Mesenchymal stem cell (in vitro differentiated cells and primary cell): ENCODE data around the gene FADS2.
"Not testable (repeated sequence)": the region's sequence is repeated elsewhere in the genome, so short reads cannot be mapped to it uniquely, and the experiment has no call there.

Experiments
- DNase-seq: peaks from one replicate; pipeline ENCODE4 v3.0.0-alpha.2; 2013
- H2AFZ ChIP-seq: one replicate; pipeline ENCODE4 v1.6.1; 2013; ENCODE audit warnings: low read depth, mild to moderate bottlenecking, control low read depth, inconsistent platforms, low read length, moderate library complexity
- H2AK5ac ChIP-seq: 2 replicates; pipeline ENCODE4 v1.6.1; 2013; ENCODE audit warnings: low read length, moderate library complexity, mild to moderate bottlenecking, inconsistent platforms; ENCODE audit not compliant: severe bottlenecking
- H2BK120ac ChIP-seq: one replicate; pipeline ENCODE4 v1.6.1; 2013; ENCODE audit warnings: low read depth, mild to moderate bottlenecking, inconsistent platforms, low read length, moderate library complexity
- H2BK12ac ChIP-seq, 2 experiments: one replicate each; pipeline ENCODE4 v1.6.1; 2013; ENCODE audit warnings: inconsistent platforms in 2 of 2, low read length in 2 of 2, mild to moderate bottlenecking in 2 of 2, moderate library complexity in 2 of 2, control low read depth in 1 of 2
- H2BK15ac ChIP-seq: one replicate; pipeline ENCODE4 v1.6.1; 2013; ENCODE audit warnings: mild to moderate bottlenecking, low read depth, inconsistent platforms; ENCODE audit not compliant: poor library complexity, severe bottlenecking
- H2BK5ac ChIP-seq: 2 replicates; pipeline ENCODE4 v1.6.1; 2013; ENCODE audit warnings: low read depth, mild to moderate bottlenecking, low read length, control low read depth, inconsistent platforms; ENCODE audit not compliant: poor library complexity, severe bottlenecking
- H3K14ac ChIP-seq, 2 experiments: one replicate each; pipeline ENCODE4 v1.6.1; 2013; ENCODE audit warnings: inconsistent platforms in 2 of 2, low read length in 2 of 2, control low read depth in 1 of 2, mild to moderate bottlenecking in 1 of 2, moderate library complexity in 1 of 2
- H3K18ac ChIP-seq, 2 experiments: one replicate each; pipeline ENCODE4 v1.6.1; 2013; ENCODE audit warnings: inconsistent platforms in 2 of 2, low read length in 2 of 2, control low read depth in 1 of 2, low read depth in 1 of 2, mild to moderate bottlenecking in 1 of 2
- H3K23ac ChIP-seq, 2 experiments: one replicate each; pipeline ENCODE4 v1.6.1; 2013; ENCODE audit warnings: inconsistent platforms in 2 of 2, low read length in 2 of 2, mild to moderate bottlenecking in 2 of 2, moderate library complexity in 2 of 2, control low read depth in 1 of 2
- H3K27ac ChIP-seq: 2 replicates; pipeline ENCODE4 v1.5.1; 2013; ENCODE audit warnings: mild to moderate bottlenecking, moderate library complexity, low read length, control low read depth, inconsistent platforms; ENCODE audit not compliant: poor library complexity, severe bottlenecking
- H3K27me3 ChIP-seq, 2 experiments: 2 replicates each; pipeline versions ENCODE4 v1.6.1 to v1.7.0; 2013; ENCODE audit warnings: low read length in 2 of 2, mild to moderate bottlenecking in 2 of 2, moderate library complexity in 2 of 2, control low read depth in 1 of 2, inconsistent platforms in 1 of 2; ENCODE audit not compliant: control insufficient read depth in 1 of 2, insufficient read depth in 1 of 2
- H3K36me3 ChIP-seq, 2 experiments: 2 replicates each; pipeline versions ENCODE4 v1.6.1 to v1.7.0; 2013; ENCODE audit warnings: low read length in 2 of 2, control low read depth in 1 of 2, inconsistent platforms in 1 of 2, low read depth in 1 of 2, mild to moderate bottlenecking in 1 of 2; ENCODE audit not compliant: insufficient read depth in 2 of 2, control insufficient read depth in 1 of 2
- H3K4ac ChIP-seq, 2 experiments: one replicate each; pipeline ENCODE4 v1.6.1; 2013; ENCODE audit warnings: inconsistent platforms in 2 of 2, low read length in 2 of 2, mild to moderate bottlenecking in 2 of 2, moderate library complexity in 2 of 2, control low read depth in 1 of 2, low read depth in 1 of 2
- H3K4me1 ChIP-seq: 2 replicates; pipeline ENCODE4 v1.6.1; 2013; ENCODE audit warnings: low read depth, low read length, control low read depth; ENCODE audit not compliant: control insufficient read depth, insufficient read depth
- H3K4me2 ChIP-seq: 2 replicates; pipeline ENCODE4 v1.6.1; 2013; ENCODE audit warnings: low read length, mild to moderate bottlenecking, inconsistent platforms; ENCODE audit not compliant: poor library complexity, severe bottlenecking
- H3K4me3 ChIP-seq, 2 experiments: 2 replicates each; pipeline versions ENCODE4 v1.5.1 to v1.7.0; 2013; ENCODE audit warnings: low read length in 2 of 2, mild to moderate bottlenecking in 2 of 2, control low read depth in 1 of 2, low read depth in 1 of 2; ENCODE audit not compliant: insufficient read depth in 1 of 2
- H3K79me1 ChIP-seq: replicated peaks from 2 replicates; pipeline ENCODE4 v1.6.1; 2013; ENCODE audit warnings: mild to moderate bottlenecking, control low read depth, low read length, inconsistent platforms; ENCODE audit not compliant: poor library complexity, severe bottlenecking
- H3K9ac ChIP-seq: 2 replicates; pipeline ENCODE4 v1.7.0; 2013; ENCODE audit warnings: mild to moderate bottlenecking, low read length, moderate library complexity
- H3K9me3 ChIP-seq: 2 replicates; pipeline ENCODE4 v1.7.0; 2013; ENCODE audit warnings: mild to moderate bottlenecking, low read length; ENCODE audit not compliant: control insufficient read depth
- H4K8ac ChIP-seq: one replicate; pipeline ENCODE4 v1.6.1; 2013; ENCODE audit warnings: inconsistent platforms, mild to moderate bottlenecking, low read length, moderate library complexity
- H4K91ac ChIP-seq: one replicate; pipeline ENCODE4 v1.6.1; 2013; ENCODE audit warnings: mild to moderate bottlenecking, low read length, inconsistent platforms
- WGBS: methylation state at CpG from one replicate; pipeline ENCODE4 v1.1.7; 2013; ENCODE audit warnings: mixed read lengths; 5-methylcytosine and 5-hydroxymethylcytosine counted together

Gene FADS2

GRCh38 chr11:61882267-61882666 is 54.2 kb downstream of the FADS2 start:
- H4K91ac ChIP-seq, H3K27me3 ChIP-seq, H3K4me3 ChIP-seq, H2AK5ac ChIP-seq, H2BK12ac ChIP-seq, H2BK5ac ChIP-seq, H3K14ac ChIP-seq, H3K27ac ChIP-seq, H3K4ac ChIP-seq, H3K18ac ChIP-seq, H3K4me1 ChIP-seq, H3K9me3 ChIP-seq, H4K8ac ChIP-seq, H2AFZ ChIP-seq, H2BK120ac ChIP-seq, H3K9ac ChIP-seq, H3K23ac ChIP-seq, H2BK15ac ChIP-seq, H3K4me2 ChIP-seq, DNase-seq: not testable (repeated sequence)
- peaks cover 11 to 56% of the 10 kb centered on the region in 2 experiments for H3K36me3 ChIP-seq
- WGBS = 86% methylated on average over 3 of the region's 3 CpGs
- peaks cover 37% of the 10 kb centered on the region for H3K79me1 ChIP-seq

GRCh38 chr11:61882879-61883278 is 54.8 kb downstream of the FADS2 start:
- no peak for DNase-seq
- Histone ChIP-seq H2AFZ (no peak overlapping the region), H2BK15ac (no peak overlapping the region), H3K79me1 (peaks cover 37% of the 10 kb centered on the region), H3K36me3 (peaks cover 11 to 50% of the 10 kb centered on the region in 2 experiments), H3K14ac (no peak overlapping the region), H3K4me3 (no peak overlapping the region), H3K9me3 (no peaks in the 10 kb centered on the region), H2BK120ac (no peak overlapping the region), H3K9ac (no peak overlapping the region), H2BK12ac (no peak overlapping the region), H4K8ac (no peak overlapping the region), H3K27ac (no peak overlapping the region), H2BK5ac (no peak overlapping the region), H3K27me3 (no peaks in the 10 kb centered on the region), H3K4me2 (no peak overlapping the region), H3K4me1 (peaks cover 8% of the 10 kb centered on the region), H4K91ac (no peak overlapping the region), H3K18ac (no peak overlapping the region), H2AK5ac (no peak overlapping the region), H3K23ac (no peak overlapping the region), H3K4ac (no peak overlapping the region)
- 73% methylated on average over 4 of the region's 6 CpGs for WGBS

- DNase-seq = no peak
- no peak overlapping the region for H2BK12ac ChIP-seq
- no peak overlapping the region for H4K8ac ChIP-seq
- peaks cover 9 to 46% of the 10 kb centered on the region in 2 experiments for H3K36me3 ChIP-seq
- no peak overlapping the region for H2AK5ac ChIP-seq
- H3K9ac ChIP-seq = no peak overlapping the region
- H4K91ac ChIP-seq = peak overlapping the region; percentile 43
- H3K4me3 ChIP-seq = no peak overlapping the region
- peaks cover 40% of the 10 kb centered on the region for H3K79me1 ChIP-seq
- no peaks in the 10 kb centered on the region for H3K9me3 ChIP-seq
- no peak overlapping the region for H2BK5ac ChIP-seq
- no peak overlapping the region for H2BK120ac ChIP-seq
- no peaks in the 10 kb centered on the region for H3K27me3 ChIP-seq
- 93% methylated on average over 10 of the region's 10 CpGs for whole genome bisulfite sequencing
- no peak overlapping the region for H3K14ac ChIP-seq
- no peak overlapping the region for H3K4ac ChIP-seq
- no peak overlapping the region for H2AFZ ChIP-seq
- no peak overlapping the region for H3K18ac ChIP-seq
- peaks cover 12% of the 10 kb centered on the region for H3K4me1 ChIP-seq
- no peak overlapping the region for H3K4me2 ChIP-seq
- H2BK15ac ChIP-seq = no peak overlapping the region
- H3K27ac ChIP-seq = no peak overlapping the region
- no peak overlapping the region for H3K23ac ChIP-seq
These were observed 55.2 kb downstream of the FADS2 start for GRCh38 chr11:61883327-61883726.

GRCh38 chr11:61883947-61884346 is 55.8 kb downstream of the FADS2 start:
- H3K36me3 ChIP-seq = peaks cover 3 to 39% of the 10 kb centered on the region in 2 experiments

More at GRCh38 chr11:61883947-61884346, 55.8 kb downstream of the FADS2 start:
- no peak overlapping the region for H3K18ac ChIP-seq
- H4K91ac ChIP-seq = no peak overlapping the region
- no peak for DNase-seq
- H2BK5ac ChIP-seq = no peak overlapping the region
- no peak overlapping the region for H3K27ac ChIP-seq
- H3K4ac ChIP-seq = no peak overlapping the region
- no peak overlapping the region for H4K8ac ChIP-seq
- H3K9me3 ChIP-seq = no peaks in the 10 kb centered on the region
- H3K27me3 ChIP-seq = no peaks in the 10 kb centered on the region
- H2BK120ac ChIP-seq = no peak overlapping the region
- no peak overlapping the region for H3K14ac ChIP-seq
- no peak overlapping the region for H3K23ac ChIP-seq
- H3K79me1 ChIP-seq = peaks cover 44% of the 10 kb centered on the region
- peaks cover 16% of the 10 kb centered on the region for H3K4me1 ChIP-seq
- no peak overlapping the region for H2AFZ ChIP-seq
- 92% methylated on average over 5 of the region's 5 CpGs for WGBS
- no peak overlapping the region for H2AK5ac ChIP-seq
- H2BK12ac ChIP-seq = no peak overlapping the region
- H3K4me2 ChIP-seq = no peak overlapping the region
- no peak overlapping the region for H3K4me3 ChIP-seq
- H3K9ac ChIP-seq = no peak overlapping the region
- H2BK15ac ChIP-seq = no peak overlapping the region
